ENCODE results near the gene MORC1. TPM values are rescaled to one million over a fixed set of nuclear protein-coding genes. Genes with fewer than 3 reads are reported as not detected.

Gene MORC1
- total RNA-seq, result not detected
- under 1 TPM in 1 of 3 donors, not detected in 2; 0.03 TPM for polyA plus RNA-seq

GRCh38 chr3:109117939-109118338, at the start of gene MORC1:
Gene MORC1, minus strand, starts transcription at chr3:109118134. Its CDS starts 75 bp downstream, at chr3:109118059.
- no peaks in the 10 kb centered on the region for H3K9me3 ChIP-seq
- DNase-seq, result no peak
- H3K4me1 ChIP-seq, result no peaks in the 10 kb centered on the region
- H3K4me3 ChIP-seq, result no peak within 1 kb of the TSS
- no peak within 1 kb of the TSS for H3K27ac ChIP-seq
- H3K27me3 ChIP-seq, result no peaks in the 10 kb centered on the region
- WGBS, 2 donors, result 95% methylated on average over 38 of the region's 38 CpGs
- TF ChIP-seq CTCF (IDR thresholded peaks at IDR 0.05) (no peak), POLR2A (IDR thresholded peaks at IDR 0.05) (no peak), POLR2AphosphoS5 (IDR thresholded peaks at IDR 0.05) (no peak), EP300 (IDR thresholded peaks at IDR 0.05) (no peak)
- H3K36me3 ChIP-seq, result no peaks in the 10 kb centered on the region
- intact Hi-C loops (cut with DNase I), result no loop called here

GRCh38 chr3:109165905-109166304, 48.0 kb upstream of the MORC1 start:
- 89 to 92% methylated on average over 4 of the region's 4 CpGs for WGBS, 2 donors
- intact Hi-C loops (cut with DNase I), result no loop called here
- TF ChIP-seq CTCF (IDR thresholded peaks at IDR 0.05) (no peak), EP300 (IDR thresholded peaks at IDR 0.05) (no peak), POLR2A (IDR thresholded peaks at IDR 0.05) (no peak), POLR2AphosphoS5 (IDR thresholded peaks at IDR 0.05) (no peak)

GRCh38 chr3:109161487-109162123, 43.7 kb upstream of the MORC1 start:
- Histone ChIP-seq H3K27ac (no peak overlapping the region), H3K27me3 (no peaks in the 10 kb centered on the region), H3K4me1 (no peaks in the 10 kb centered on the region), H3K36me3 (no peaks in the 10 kb centered on the region), H3K9me3 (peaks cover 0 to 3% (median 1%) of the 10 kb centered on the region in 4 donors), H3K4me3 (no peak overlapping the region)
- intact Hi-C loops (cut with DNase I), result no loop called here
- TF ChIP-seq CTCF (IDR thresholded peaks at IDR 0.05), result no peak
- no peak for TF ChIP-seq POLR2AphosphoS5 (IDR thresholded peaks at IDR 0.05)
- no peak for TF ChIP-seq EP300 (IDR thresholded peaks at IDR 0.05)
- TF ChIP-seq POLR2A (IDR thresholded peaks at IDR 0.05), result no peak
- 17 to 30% methylated on average over 2 of the region's 2 CpGs for whole genome bisulfite sequencing, 2 donors
- DNase-seq, result no peak

More at GRCh38 chr3:109165905-109166304, 48.0 kb upstream of the MORC1 start:
- Histone ChIP-seq H3K4me1 (no peaks in the 10 kb centered on the region), H3K4me3 (no peak overlapping the region), H3K9me3 (no peaks in the 10 kb centered on the region), H3K27me3 (no peaks in the 10 kb centered on the region), H3K27ac (no peak overlapping the region), H3K36me3 (no peaks in the 10 kb centered on the region)
- no peak for DNase-seq

- intact Hi-C loops (cut with DNase I), result no loop called here
- Histone ChIP-seq H3K27ac (no peak overlapping the region), H3K9me3 (peaks cover 0 to 3% (median 1%) of the 10 kb centered on the region in 4 donors), H3K4me3 (no peak overlapping the region), H3K4me1 (no peaks in the 10 kb centered on the region), H3K27me3 (no peaks in the 10 kb centered on the region), H3K36me3 (no peaks in the 10 kb centered on the region)
- WGBS, 2 donors, result 21 to 61% methylated on average over 1 of the region's 1 CpG
- DNase-seq, result no peak
- TF ChIP-seq POLR2AphosphoS5 (IDR thresholded peaks at IDR 0.05), result no peak
- TF ChIP-seq POLR2A (IDR thresholded peaks at IDR 0.05), result no peak
- TF ChIP-seq CTCF (IDR thresholded peaks at IDR 0.05), result no peak
- TF ChIP-seq EP300 (IDR thresholded peaks at IDR 0.05), result no peak
Measured at GRCh38 chr3:109155828-109156227, 37.9 kb upstream of the MORC1 start.

- H3K27ac ChIP-seq, result no peak overlapping the region
- intact Hi-C loops (cut with DNase I), result no loop called here
- TF ChIP-seq CTCF (IDR thresholded peaks at IDR 0.05), result no peak
- TF ChIP-seq POLR2AphosphoS5 (IDR thresholded peaks at IDR 0.05), result no peak
- TF ChIP-seq EP300 (IDR thresholded peaks at IDR 0.05), result no peak
- no peak for TF ChIP-seq POLR2A (IDR thresholded peaks at IDR 0.05)
- H3K9me3 ChIP-seq, result peaks cover 0 to 3% (median 1%) of the 10 kb centered on the region in 4 donors
- 27 to 64% methylated on average over 2 of the region's 2 CpGs for WGBS, 2 donors
- DNase-seq, result no peak
- no peaks in the 10 kb centered on the region for H3K36me3 ChIP-seq
- no peaks in the 10 kb centered on the region for H3K4me1 ChIP-seq
- no peak overlapping the region for H3K4me3 ChIP-seq
- no peaks in the 10 kb centered on the region for H3K27me3 ChIP-seq
Measured at GRCh38 chr3:109154979-109155378, 37.0 kb upstream of the MORC1 start.
